ENCODE data around the gene LIPE.

The LIPE gene

GRCh38 chr19:42386974-42387707, 40.0 kb downstream of the LIPE start:
- DNase-seq (ENCODE audit: low read depth in 2 of 3, low spot score in 2 of 3), result peak in 2 of 3 experiments; percentile 47 to 49

- no peak for DNase-seq (ENCODE audit: low read depth in 2 of 3, low spot score in 2 of 3)
Measured at GRCh38 chr19:42380155-42380554, 47.0 kb downstream of the LIPE start.

- no peak for DNase-seq (ENCODE audit: low read depth in 2 of 3, low spot score in 2 of 3)
Measured at GRCh38 chr19:42378225-42379215, 48.7 kb downstream of the LIPE start.

GRCh38 chr19:42376177-42376555, 51.0 kb downstream of the LIPE start:
- no peak for DNase-seq (ENCODE audit: low read depth in 2 of 3, low spot score in 2 of 3)

GRCh38 chr19:42375415-42376176, 51.6 kb downstream of the LIPE start:
- no peak for DNase-seq (ENCODE audit: low read depth in 2 of 3, low spot score in 2 of 3)

- DNase-seq (ENCODE audit: low read depth in 2 of 3, low spot score in 2 of 3), result no peak
Measured at GRCh38 chr19:42374826-42375376, 52.3 kb downstream of the LIPE start.

DNA sequence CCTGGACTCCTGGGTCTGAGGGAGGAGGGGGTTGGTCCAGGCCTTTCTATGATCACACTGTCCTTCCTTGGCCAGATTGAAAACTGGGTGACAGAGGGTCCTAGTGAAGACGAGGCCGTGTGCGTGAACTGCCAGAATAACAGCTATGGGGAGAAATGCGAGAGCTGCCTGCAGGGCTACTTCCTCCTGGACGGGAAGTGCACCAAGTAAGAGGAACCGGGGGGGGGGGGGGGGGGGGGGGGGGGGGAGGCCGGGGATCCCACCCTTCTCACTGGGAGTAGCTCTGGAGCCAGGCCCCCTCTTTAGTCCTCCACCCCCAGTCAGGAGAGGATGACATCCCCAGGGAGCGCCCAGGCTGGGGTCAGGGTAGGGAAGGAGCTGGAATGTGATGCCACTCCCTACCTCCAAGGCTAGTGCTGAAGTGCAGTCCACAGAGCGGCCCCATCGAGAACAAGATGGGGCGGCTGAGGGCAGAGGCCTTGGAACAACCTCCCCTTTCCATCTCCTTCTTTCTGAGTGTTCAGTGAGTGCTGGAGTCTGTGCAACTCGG, 56.5 kb downstream of the LIPE start:
- no peak for DNase-seq (ENCODE audit: low read depth in 2 of 3, low spot score in 2 of 3)

DNA sequence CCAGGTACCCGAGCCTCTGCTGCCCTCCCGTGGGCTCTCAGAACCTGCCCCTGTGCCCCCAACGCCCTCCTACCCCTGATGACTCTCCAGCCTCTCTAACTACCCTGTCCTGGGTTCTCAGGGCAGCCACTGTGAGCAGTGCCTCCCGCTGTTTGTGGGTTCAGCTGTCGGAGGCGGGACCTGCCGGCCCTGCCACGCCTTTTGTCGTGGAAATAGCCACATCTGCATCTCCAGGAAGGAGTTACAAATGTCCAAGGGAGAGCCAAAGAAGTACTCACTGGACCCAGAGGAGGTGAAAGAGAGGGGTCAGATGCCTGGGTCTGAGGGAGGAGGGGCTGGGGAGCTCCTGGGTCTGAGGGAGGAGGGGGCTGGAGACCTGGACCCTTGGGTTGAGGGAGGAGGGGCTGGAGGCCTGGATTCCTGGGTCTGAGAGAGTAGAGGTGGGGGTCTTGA, 57.1 kb downstream of the LIPE start:
- no peak for DNase-seq (ENCODE audit: low read depth in 2 of 3, low spot score in 2 of 3)

DNA sequence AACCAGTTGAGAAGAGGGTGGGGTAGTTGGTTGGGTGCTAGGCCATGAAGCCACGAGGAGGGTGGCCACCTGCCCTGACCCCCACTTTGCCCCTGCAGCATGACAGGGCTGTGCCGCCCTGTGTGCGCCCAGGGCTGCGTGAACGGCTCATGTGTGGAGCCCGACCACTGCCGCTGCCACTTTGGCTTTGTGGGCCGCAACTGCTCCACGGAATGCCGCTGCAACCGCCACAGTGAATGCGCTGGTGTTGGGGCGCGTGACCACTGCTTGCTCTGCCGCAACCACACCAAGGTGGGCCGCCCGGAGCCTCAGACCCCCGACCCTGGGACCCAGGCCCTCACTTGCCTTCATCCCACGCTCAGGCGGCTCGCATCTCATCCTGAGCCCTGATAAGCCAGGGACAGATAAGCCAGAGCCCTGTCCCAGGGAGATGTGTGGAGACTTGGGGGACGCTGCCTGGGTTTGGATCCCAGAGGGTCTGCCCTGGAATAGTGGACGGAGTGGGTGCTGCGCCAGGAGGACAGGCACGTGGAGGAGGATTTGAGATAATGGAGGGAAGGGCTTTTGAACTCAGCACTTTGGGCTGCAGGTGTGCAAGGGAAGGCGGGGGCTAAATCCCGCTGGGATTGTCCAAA, 57.6 kb downstream of the LIPE start:
- DNase-seq (ENCODE audit: low read depth in 2 of 3, low spot score in 2 of 3), result no peak

- DNase-seq (ENCODE audit: low read depth in 2 of 3, low spot score in 2 of 3), result no peak
Measured at GRCh38 chr19:42368765-42369164, 58.4 kb downstream of the LIPE start.

DNA sequence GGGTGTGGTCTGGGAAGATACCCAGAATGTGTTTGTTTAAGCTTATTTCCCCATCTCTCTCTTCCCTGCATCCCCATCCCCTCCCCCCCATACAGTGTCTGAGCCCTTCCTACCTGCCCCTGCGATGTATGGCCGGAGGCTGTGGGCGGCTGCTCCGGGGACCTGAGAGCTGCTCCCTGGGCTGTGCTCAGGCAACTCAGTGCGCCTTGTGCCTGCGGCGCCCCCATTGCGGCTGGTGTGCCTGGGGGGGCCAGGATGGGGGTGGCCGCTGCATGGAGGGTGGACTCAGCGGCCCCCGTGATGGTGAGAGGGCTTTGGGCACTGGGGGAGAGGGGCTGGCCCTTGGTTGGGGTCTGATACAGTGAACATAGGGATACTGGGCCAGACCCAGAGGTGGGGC, 58.8 kb downstream of the LIPE start:
- DNase-seq (ENCODE audit: low read depth in 2 of 3, low spot score in 2 of 3), result no peak

DNA sequence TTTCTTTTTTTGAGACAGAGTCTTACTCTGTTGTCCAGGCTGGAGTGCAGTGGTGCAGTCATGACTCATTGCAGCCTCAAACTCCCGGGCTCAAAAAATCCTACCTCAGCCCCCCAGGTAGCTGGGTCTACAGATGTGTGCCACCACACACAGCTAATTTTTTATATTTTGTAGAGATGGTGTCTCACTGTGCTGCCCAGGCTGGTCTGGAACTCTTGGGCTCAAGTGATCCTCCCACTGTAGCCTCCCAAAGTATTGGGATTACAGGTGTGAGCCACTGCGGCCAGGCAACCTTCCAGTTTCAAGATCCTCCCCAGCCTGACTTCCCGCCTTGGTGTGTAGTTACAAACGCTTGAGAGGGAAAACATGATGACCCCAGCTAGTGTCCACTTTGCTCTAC, 59.3 kb downstream of the LIPE start:
- no peak for DNase-seq (ENCODE audit: low read depth in 2 of 3, low spot score in 2 of 3)

- no peak for DNase-seq (ENCODE audit: low read depth in 2 of 3, low spot score in 2 of 3)
Measured at GRCh38 chr19:42366673-42367072, 60.5 kb downstream of the LIPE start.

GRCh38 chr19:42363614-42364346, 63.4 kb downstream of the LIPE start:
- DNase-seq (ENCODE audit: low read depth in 2 of 3, low spot score in 2 of 3), result no peak

GRCh38 chr19:42362891-42363440, 64.2 kb downstream of the LIPE start:
- DNase-seq (ENCODE audit: low read depth in 2 of 3, low spot score in 2 of 3), result no peak

- DNase-seq (ENCODE audit: low read depth in 2 of 3, low spot score in 2 of 3), result no peak
Measured at GRCh38 chr19:42362342-42362741, 64.8 kb downstream of the LIPE start.

GRCh38 chr19:42361545-42361910, 65.7 kb downstream of the LIPE start:
- DNase-seq (ENCODE audit: low read depth in 2 of 3, low spot score in 2 of 3), result no peak

GRCh38 chr19:42360787-42361544, 66.2 kb downstream of the LIPE start:
- DNase-seq (ENCODE audit: low read depth in 2 of 3, low spot score in 2 of 3), result no peak

GRCh38 chr19:42357290-42357689, 69.9 kb downstream of the LIPE start:
- DNase-seq (ENCODE audit: low read depth in 2 of 3, low spot score in 2 of 3), result no peak
